Renal cortical epithelial cell (primary cell): ENCODE measurements around the gene NRSN2. TPM values are rescaled to one million over a fixed set of nuclear protein-coding genes. Genes with fewer than 3 reads are reported as not detected.

Experiments
- DNase-seq: peaks from one replicate; pipeline ENCODE4 v3.0.0-alpha.2; 2011; ENCODE audit warnings: low read depth
- total RNA-seq: library from RNA; depleted of rRNA; stranded (reverse); fragments of >200 nt; gene quantifications from 2 replicates; pipeline ENCODE4 v1.2.3, GENCODE V29; 2014

The NRSN2 gene
- total RNA-seq = 23.8 and 77.9 TPM in 2 replicates

- DNase-seq = peak; percentile 43
Measured at GRCh38 chr20:346640-347316, at the start of gene NRSN2. Gene NRSN2, plus strand, starts transcription at chr20:347111. Its CDS starts 2,533 bp downstream, at chr20:349644.

GRCh38 chr20:297925-298775 lies 48.8 kb upstream of the NRSN2 start:
- DNase-seq = peak; percentile 47

GRCh38 chr20:298776-299391 lies 48.0 kb upstream of the NRSN2 start:
- no peak for DNase-seq

DNA sequence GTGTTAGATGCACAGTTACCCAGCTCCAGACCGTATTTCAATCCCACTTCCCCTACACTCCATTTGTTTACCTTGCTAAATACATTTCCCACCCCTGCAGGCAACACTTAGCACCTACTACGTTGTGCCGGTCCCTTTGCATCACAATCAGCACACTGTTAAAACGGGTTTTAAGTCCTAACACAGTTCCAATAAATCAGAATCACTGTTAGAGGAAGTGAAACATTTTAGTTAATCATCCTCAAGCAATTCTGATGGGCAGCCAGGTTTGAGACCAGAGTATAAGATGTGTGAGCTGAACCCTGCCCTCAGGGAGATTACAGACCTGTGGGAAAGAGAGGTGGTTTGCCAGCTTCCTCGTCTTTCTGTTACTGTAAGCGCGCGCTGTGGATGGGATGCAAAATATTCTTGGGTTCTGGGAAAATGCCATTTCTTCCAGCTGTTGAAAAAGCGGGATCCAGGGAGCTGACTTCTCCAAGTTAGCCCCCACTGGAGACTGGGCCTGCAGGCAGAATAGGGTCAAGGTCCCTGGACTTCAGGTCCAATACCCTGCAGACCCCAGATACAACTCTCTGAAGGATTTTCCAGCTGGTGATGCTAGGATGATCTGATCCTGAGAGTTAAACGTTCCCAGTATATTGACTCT lies 46.4 kb upstream of the NRSN2 start:
- peak; percentile 16 for DNase-seq

- no peak for DNase-seq
Measured at GRCh38 chr20:301886-302848, 44.7 kb upstream of the NRSN2 start.

DNA sequence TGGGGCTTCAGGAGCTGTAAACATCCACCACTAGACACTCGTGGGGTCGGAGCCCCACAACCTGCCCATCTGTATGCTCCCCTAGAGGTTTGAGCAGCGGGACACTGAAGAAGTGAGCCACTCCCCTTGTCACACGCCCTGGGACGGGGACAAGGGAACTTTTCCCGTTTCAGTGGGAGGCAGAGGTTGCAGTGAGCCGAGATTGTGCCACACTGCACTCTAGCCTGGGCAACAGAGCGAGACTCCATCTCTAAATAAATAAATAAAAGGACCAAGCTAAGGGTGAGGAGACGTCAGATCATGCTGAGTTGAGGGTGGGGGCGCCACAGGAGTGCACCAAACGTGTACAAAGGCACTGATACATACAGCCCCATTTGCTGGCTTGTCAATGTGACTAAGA lies 41.2 kb upstream of the NRSN2 start:
- no peak for DNase-seq

DNA sequence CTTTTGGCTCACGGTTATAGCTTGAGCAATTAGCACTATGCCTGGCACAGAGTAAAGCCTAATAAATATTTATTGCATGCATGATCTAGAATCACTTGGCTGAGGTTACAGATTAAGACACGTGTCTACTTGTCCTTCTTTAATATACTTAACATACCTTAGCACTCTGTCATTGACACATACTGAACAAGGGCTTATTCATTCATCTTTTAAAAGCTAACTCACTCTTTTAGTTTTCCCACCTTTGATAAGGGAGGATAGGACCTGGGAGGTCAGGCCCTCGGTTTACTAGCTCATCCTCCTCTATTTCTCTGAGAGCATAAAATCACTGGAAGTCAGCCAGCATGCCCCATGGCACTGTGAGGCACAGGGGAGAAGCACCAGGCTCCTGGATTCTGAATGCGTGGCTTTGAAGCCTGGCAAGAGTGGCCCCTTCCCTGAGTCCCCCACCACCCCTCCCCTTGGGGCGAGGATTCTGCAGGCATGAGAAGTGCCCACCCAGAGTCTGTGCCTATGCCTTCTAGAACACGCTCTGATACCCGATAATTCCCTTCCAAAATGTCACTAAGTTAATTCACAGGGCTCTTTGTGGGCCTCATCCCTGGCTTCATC lies 38.4 kb upstream of the NRSN2 start:
- DNase-seq = no peak

DNA sequence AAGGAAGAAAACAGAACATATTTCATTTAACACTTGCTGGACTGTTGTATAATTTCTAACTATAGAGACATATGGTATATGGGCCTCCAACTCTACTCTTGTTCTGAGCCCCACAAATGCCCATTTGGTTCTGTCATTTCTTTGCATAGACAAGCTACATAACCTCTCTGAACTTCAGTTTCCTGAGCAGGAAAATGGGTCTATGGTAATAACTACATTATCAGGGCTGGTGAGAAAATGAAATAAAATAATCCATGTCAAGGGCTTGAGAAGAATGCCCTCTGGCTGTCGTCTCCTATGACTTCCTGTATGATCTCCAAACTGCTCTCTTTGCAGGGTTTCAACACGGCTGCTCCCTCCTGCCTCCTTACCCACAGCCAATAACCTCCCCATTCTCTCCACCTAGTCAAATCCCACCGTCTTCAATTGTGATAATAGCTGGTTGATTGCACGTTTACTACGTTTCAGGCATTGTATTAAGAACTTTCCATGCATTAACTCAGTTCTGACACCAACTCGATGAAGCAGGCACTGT lies 37.5 kb upstream of the NRSN2 start:
- DNase-seq = peak; percentile 44

DNA sequence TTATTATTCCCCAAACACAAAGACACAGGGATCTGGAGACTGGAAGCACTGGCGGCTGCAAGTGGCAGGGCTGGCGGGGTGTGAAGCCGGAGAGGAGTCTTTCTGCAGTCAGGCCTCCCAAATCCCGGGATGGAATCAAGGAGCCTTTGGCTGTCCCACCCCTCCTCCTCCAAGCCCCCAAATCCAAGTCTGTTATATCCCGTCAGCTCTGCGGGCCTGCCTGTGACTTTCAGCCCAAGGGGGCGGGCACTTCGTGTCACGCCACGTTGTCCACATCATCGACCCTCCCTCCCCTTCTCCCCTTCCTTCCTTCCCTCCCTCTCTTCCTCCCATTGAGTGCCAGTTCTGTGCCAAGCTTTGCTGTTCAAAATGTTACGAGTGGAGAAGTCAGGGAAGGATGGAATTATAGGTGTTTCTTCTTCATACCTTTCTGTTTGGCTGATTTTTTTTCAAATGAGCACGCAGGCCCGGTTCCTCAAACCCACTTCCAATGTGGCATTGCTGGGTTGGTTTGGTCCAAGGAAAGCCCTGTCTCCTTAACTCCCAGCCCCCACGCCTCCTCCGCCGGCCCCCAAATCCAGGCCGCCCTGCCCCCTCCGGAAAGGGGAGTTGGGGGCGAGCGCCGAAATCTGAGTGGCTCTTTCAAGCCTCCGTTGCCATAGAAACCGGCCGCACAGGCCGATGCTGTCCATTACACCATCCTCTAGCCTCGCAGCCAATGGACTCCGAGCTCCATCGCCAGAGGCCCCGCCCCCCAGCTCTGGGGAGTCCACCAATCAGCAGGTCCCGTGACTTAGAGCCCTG lies 36.9 kb upstream of the NRSN2 start:
- peak; percentile 95 for DNase-seq

DNA sequence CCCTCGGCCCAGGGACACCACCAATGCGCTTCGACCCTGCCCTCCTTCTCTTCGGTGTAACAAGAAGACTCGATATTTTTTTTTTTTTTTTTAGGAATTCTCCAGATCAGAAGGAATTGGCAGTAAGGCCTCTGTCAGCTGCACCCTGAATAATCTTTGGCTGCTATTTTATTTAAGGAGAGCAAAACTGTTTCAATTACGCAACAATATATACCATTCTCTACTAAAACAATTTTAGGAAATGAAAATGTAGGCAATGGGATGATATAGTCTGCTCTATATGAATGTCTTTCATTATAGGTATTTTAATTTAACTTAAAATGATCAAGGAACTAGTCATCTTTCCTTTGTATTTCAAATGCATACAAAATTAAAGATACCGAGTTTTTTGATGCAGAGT lies 36.3 kb upstream of the NRSN2 start:
- no peak for DNase-seq

DNA sequence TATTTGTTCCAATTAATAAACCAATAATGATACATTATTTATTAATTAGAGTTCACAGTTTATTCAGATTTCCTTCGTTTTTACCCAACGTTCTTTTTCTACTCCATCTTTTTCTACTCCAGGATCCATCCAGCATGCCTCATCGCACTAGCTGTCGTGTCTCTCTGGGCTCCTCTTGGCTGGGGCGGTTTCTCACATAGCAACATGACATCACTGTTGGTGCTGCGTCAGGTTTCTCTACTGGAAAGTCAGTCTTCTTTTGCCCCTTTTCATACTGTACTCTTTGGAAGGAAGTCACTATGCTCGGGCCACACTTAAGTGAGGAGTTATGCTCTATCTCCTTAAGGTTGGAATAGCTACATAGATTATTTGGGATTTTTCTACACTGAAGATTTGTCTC lies 35.3 kb upstream of the NRSN2 start:
- DNase-seq = no peak

DNA sequence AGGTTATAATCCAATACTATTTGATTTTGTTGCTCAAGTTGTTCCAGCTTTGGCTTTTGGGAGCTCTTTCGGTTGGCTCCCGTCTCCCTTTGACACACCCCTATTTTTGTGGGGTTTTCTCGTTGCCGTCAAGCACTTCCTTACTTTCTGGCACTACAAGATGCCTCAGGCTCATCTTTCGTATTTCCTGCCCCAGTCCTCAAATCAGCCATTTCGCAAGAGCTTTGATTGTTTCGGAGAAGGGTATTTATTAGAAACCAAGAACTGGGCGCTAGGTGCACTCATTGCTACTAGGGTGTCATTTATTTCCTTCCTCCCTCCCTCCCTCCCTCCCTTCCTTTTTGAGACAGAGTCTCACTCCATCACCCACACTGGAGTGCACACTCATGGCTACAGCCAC lies 34.8 kb upstream of the NRSN2 start:
- DNase-seq = no peak

DNA sequence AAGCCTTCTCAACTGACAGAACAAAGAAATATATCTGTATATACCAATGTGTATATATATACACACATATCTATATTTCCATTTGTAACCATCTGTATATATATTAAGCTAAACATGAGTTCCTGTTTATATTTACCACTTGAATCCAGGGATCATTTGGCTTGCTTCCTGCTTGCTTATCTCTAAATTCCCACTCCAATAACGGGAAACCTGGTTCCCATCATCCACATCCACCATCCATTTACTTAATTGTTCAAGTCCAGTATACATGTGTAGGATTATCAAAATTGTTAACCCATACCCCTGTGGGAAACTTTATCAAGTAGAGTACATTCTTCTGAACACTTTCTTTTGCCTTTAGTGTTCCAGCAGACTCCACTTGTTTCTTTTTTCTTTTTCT lies 34.0 kb upstream of the NRSN2 start:
- no peak for DNase-seq

- no peak for DNase-seq
Measured at GRCh38 chr20:313402-313801, 33.5 kb upstream of the NRSN2 start.

- peak; percentile 76 for DNase-seq
Measured at GRCh38 chr20:313948-314347, 33.0 kb upstream of the NRSN2 start.

- DNase-seq = peak; percentile 29
Measured at GRCh38 chr20:316316-317068, 30.4 kb upstream of the NRSN2 start.

DNA sequence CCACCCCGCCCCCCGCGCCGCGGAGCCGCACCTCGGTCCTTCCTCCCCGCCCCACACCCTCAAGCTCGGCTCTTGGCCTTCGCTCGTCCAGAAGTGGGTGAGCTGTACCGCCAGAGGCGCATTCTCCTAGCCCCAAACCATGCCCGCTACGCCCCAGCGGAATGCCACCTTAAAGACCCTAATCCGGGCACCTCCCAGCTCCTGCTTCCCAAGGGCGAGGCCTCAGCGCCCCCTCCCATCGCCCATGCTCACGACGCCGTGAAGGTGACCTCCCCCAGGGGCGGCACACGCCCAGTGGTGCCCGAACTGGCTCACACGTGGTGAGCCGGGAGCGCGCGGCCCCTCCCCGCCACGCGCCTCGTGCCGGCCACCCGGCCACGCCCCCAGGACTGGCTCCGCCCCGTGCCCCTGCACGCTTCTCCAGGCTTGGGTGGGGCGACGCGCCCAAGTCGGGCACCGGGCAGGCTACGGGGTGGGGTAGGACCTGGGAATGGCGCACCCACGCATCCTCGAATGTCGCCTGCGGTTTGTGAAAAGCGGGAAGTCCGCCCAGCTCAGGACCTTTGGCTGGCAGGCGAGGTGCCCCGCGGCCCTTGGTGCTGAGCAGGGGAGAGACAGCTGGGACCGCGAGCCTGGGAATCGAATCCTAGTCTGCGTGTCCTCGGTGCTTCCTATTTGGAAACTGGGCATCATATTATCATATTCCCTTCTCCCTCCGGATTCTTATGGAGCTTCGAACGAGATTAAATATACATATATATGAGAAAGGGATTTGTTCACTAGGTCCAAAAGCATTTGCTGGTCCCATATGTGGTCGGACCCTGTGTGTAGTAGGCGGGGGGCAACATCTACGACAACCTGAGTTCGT lies 22.5 kb upstream of the NRSN2 start:
- peak; percentile 70 for DNase-seq
